ENCODE results near the gene ABI3BP.

ABI3BP gene

GRCh38 chr3:100830931-100831330 lies 162.3 kb downstream of the ABI3BP start:
- DNase-seq = no peak

GRCh38 chr3:100825574-100825973 lies 167.6 kb downstream of the ABI3BP start:
- DNase-seq = no peak

GRCh38 chr3:100815583-100815982 lies 177.6 kb downstream of the ABI3BP start:
- DNase-seq = no peak

- DNase-seq = no peak
These were observed 179.4 kb downstream of the ABI3BP start for GRCh38 chr3:100813828-100814227.

- no peak for DNase-seq
These were observed 181.3 kb downstream of the ABI3BP start for GRCh38 chr3:100811779-100812507.

- no peak for DNase-seq
These were observed 182.6 kb downstream of the ABI3BP start for GRCh38 chr3:100810671-100811070.

GRCh38 chr3:100804631-100805030 lies 188.6 kb downstream of the ABI3BP start:
- no peak for DNase-seq

- DNase-seq = no peak
These were observed 189.5 kb downstream of the ABI3BP start for GRCh38 chr3:100803711-100804110.

GRCh38 chr3:100802126-100802525 lies 191.1 kb downstream of the ABI3BP start:
- no peak for DNase-seq

- DNase-seq = no peak
These were observed 195.2 kb downstream of the ABI3BP start for GRCh38 chr3:100798012-100798411.

- no peak for DNase-seq
These were observed 196.7 kb downstream of the ABI3BP start for GRCh38 chr3:100796556-100796955.

- no peak for DNase-seq
These were observed 203.6 kb downstream of the ABI3BP start for GRCh38 chr3:100789579-100789978.

GRCh38 chr3:100783619-100784018 lies 209.6 kb downstream of the ABI3BP start:
- no peak for DNase-seq

- no peak for DNase-seq
These were observed 210.3 kb downstream of the ABI3BP start for GRCh38 chr3:100782906-100783305.

- DNase-seq = no peak
These were observed 210.9 kb downstream of the ABI3BP start for GRCh38 chr3:100782348-100782747.

GRCh38 chr3:100781301-100781700 lies 211.9 kb downstream of the ABI3BP start:
- no peak for DNase-seq

GRCh38 chr3:100780071-100780622 lies 213.1 kb downstream of the ABI3BP start:
- DNase-seq = no peak

- no peak for DNase-seq
These were observed 213.7 kb downstream of the ABI3BP start for GRCh38 chr3:100779480-100779879.

GRCh38 chr3:100777271-100777670 lies 215.9 kb downstream of the ABI3BP start:
- DNase-seq = no peak

- DNase-seq = no peak
These were observed 216.5 kb downstream of the ABI3BP start for GRCh38 chr3:100776746-100777145.

GRCh38 chr3:100776097-100776729 lies 217.0 kb downstream of the ABI3BP start:
- no peak for DNase-seq

GRCh38 chr3:100775669-100776068 lies 217.6 kb downstream of the ABI3BP start:
- no peak for DNase-seq

GRCh38 chr3:100775226-100775625 lies 218.0 kb downstream of the ABI3BP start:
- no peak for DNase-seq

GRCh38 chr3:100769693-100770092 lies 223.5 kb downstream of the ABI3BP start:
- DNase-seq = no peak
